Stromal cell of bone marrow (primary cell): Measurements from ENCODE around the gene CIITA.
"Not testable (repeated sequence)": the region's sequence is repeated elsewhere in the genome, so short reads cannot be mapped to it uniquely, and the experiment has no call there.

Experiments used
- DNase-seq: peaks from one replicate; pipeline ENCODE4 v3.0.0-alpha.2; 2012; ENCODE audit warnings: low read depth

Gene CIITA

GRCh38 chr16:10918294-10919002 lies 41.4 kb downstream of the CIITA start:
- DNase-seq = peak; percentile 96

DNA sequence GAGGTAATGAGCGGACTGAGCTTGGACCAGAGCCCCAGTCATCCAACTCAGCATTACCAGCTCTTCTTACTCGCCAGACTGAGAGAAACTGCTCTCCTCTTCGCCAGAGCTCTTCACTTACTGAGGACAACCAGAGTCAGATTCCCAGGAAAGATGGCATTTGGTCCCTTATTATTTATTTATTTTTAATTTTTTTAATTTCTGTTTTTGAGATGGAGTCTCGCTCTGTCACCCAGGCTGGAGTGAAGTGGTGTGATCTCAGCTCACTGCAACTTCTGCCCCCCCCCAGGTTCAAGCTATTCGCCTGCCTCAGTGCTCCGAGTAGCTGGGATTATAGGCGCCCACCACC lies 42.0 kb downstream of the CIITA start:
- no peak for DNase-seq

- DNase-seq = no peak
Measured at GRCh38 chr16:10920726-10921427, 43.9 kb downstream of the CIITA start.

DNA sequence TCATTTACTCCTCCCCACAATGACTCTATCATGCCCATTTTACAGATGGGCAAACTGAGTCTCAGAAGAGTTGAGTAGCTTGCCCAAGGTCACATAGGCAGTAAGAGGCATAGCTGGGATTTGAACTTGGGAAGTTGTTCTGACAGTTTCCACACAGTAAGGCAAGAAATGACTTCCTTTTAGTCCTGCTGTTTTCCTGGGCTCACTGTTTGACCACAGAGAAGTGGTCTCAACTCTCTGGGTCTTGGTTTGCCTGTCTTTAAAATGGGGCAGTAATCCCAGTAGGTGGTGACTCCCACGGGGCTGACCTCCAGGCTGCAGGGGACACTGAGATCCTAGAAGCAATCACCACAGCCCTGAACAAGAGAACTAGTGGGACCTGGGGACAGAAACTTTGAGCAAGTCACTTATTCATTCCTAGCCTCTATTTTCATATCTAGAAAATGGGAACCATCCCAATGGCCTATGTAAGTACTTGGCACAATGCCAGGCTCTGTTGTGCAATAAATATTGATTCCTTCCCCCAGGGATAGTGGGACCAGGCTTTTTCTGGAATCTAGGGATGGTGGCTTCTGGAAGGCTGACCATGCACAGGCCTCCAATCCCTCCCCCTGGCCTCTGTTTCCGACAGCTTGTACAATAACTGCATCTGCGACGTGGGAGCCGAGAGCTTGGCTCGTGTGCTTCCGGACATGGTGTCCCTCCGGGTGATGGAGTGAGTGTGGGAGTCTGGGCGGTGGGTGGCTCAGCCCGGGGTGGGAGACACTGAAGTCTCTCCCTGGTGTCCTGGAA lies 44.7 kb downstream of the CIITA start:
- no peak for DNase-seq

DNA sequence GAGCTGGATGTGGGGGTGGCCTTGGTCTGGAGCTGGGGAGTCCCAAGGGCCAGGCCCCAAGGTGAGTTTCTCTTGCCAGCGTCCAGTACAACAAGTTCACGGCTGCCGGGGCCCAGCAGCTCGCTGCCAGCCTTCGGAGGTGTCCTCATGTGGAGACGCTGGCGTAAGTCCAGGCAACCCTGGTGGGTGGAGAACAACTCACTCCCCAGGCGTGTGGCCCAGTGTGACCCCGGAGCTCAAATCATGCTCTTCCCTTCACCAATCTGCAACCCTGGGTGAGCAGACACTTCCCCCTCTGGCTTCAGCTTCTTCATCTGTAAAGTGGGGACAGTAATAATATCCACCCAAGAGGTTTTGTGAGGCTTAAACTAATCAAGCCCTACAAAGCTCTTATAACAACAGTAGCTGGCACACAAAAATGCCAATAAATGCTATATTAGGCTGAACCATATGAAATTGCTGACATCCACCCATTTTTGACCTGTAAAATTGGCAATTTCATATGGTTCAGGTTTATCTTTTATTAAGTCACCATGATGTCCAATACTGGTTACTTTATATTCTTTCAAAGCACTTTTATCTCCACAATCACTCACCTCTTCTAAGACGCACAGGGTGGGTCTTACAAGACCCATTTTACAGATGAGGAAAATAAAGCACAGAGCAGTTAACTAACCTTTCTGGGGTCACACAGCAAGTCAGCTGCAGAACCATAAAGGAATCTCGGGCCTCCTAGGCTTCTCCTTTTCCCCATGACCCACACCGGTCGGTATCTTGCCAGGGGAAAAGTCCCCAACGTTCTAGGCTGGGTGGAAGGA lies 45.5 kb downstream of the CIITA start:
- no peak for DNase-seq

- no peak for DNase-seq
Measured at GRCh38 chr16:10923146-10923649, 46.2 kb downstream of the CIITA start.

- no peak for DNase-seq
Measured at GRCh38 chr16:10923650-10924214, 46.7 kb downstream of the CIITA start.

GRCh38 chr16:10925285-10925684 lies 48.3 kb downstream of the CIITA start:
- not testable (repeated sequence) for DNase-seq

- no peak for DNase-seq
Measured at GRCh38 chr16:10926094-10926493, 49.1 kb downstream of the CIITA start.

GRCh38 chr16:10926867-10927266 lies 49.9 kb downstream of the CIITA start:
- DNase-seq = no peak

DNA sequence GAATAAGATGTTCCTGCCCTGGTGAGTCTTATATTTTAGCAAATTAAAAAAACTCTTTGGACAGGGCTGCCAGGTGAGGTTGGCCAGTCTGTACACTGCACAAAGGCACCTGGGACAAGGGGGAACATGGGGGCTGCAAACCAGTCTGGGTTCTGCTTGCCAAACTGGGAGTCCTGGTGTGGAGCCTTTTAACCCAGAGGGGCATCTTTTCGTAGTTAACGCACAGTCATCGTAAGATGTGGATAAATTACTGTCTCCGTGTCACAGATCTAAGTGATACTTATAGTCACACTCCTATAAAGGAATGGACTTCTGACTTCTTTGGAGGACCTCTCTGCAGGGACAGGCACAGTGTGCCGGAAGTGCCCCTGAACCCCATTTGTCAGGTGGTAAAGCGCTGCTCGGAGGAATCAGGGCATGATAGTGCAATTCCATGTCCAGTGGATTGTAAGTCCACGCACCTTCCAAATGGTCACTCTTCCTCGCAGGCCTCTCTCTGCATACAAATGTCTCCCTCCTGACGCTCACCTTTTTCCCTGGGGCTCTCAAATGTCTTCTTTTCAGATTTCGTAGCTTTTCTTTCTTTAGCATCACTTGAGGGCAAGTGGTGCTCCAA lies 50.6 kb downstream of the CIITA start:
- no peak for DNase-seq

DNA sequence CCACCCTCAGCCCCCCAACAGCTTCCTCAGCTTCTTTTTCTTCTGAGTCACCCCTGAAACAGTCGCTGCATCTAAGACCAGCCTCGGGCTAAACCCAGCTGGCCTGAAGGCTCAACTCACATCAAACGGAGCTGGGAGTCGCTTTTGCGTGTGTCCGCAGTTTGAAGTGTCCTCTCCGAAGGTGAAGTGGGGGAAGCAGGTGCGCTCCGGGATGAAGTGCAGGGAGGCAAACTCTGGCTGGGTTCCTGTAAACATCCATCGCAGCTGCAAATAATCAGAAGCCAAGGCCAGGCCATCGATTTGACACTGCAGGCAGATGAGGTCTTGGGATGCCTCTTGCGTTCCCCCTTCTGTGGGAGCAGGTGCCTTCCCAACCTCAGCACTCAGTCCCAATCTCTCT lies 52.1 kb downstream of the CIITA start:
- DNase-seq = not testable (repeated sequence)

DNA sequence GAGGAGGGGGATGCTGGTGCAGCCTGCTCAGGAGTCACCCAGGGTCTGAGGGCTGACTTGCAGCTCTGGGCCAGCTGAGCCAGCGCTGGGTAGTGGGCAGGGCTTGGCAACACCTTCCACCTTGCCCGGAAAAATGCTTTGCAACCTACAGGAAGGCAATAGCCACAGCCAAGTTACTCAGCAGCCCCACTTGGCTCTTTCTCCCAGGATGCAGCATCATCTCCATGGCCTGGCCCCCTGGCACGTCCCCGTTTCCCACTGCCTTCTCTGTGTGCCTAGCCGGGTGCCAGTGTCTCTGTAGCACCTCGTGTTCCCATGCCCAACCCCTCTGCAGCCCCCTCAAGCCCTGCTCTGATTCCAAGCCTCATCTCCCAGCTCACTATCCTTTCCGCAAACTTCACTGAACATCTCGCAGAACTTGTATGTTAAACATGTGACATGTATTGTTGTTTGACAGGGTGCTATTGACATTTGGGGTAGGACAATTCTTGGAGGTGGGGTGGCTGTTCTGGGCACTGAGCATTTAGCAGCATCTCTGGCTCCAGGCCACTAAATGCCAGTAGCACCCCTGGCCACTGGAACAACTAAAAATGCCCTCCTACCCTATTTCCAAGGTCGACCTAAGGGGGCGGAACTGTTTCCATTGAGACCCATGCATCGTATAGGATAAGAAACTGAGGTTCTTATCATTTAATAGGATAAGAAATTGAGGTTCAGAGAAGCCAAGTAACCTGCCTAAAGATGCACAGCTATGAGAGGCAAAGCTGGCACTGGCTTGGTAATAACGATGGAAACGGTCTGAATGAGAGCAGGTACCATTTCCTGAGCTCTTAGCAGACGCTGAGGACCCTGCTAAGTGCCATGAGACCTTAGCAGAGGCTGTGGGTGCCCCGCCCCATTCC lies 53.1 kb downstream of the CIITA start:
- no peak for DNase-seq

- no peak for DNase-seq
Measured at GRCh38 chr16:10930755-10931093, 53.7 kb downstream of the CIITA start.

DNA sequence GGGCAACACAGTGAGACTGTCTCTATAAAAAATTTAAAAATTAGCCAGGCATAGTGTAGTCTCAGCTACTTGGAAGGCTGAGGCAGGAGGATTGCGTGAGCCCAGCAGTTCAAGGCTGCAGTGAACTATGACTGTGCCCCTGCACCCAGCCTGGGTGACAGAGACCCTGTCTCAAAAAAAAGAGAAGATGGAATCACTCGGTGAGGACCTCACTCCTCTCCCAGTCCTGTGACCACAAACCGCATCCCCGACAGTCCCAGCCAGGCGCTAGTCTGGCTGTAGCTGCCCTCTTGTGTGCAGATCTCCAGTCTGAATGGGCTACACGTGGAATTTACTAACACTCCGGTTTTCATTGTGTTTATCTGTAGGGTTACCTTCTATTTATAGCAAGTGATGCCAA lies 54.1 kb downstream of the CIITA start:
- DNase-seq = no peak

- no peak for DNase-seq
Measured at GRCh38 chr16:10931977-10932632, 55.1 kb downstream of the CIITA start.

DNA sequence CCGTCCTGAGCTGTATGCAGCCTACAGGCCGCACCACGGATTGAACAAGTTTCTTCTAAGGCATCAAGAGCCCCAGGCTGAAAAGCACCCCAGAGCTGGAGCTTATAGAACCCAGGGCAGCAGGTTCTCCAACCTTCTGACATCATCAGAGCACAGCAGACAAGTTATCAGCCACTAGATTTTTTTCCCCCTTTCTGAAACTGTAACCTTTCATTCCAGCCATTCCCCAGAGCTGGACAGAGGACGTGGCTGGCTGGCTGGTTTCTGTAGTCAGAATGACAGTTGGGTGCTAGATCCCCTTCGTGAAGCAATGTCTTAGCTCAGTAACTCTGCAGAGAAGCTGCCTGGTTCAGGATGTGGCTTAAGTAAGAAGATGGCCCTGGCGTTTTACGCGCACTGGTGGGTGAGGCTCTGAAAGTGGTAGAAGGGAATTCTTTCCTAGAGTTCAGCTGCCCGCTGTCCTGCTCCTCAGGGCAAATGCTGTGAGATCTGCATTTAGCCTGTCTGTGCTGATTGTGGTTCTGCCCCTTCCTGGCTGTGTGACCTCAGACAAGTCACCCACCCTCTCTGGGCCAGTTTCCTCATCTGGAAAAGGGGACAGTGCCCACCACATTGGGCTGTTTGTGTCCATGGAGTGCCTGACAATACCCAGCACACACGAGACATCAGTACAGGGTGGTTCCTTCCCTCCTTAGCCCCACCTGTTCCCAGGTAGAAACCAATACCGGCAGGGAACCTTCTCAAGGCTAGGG lies 56.1 kb downstream of the CIITA start:
- no peak for DNase-seq

DNA sequence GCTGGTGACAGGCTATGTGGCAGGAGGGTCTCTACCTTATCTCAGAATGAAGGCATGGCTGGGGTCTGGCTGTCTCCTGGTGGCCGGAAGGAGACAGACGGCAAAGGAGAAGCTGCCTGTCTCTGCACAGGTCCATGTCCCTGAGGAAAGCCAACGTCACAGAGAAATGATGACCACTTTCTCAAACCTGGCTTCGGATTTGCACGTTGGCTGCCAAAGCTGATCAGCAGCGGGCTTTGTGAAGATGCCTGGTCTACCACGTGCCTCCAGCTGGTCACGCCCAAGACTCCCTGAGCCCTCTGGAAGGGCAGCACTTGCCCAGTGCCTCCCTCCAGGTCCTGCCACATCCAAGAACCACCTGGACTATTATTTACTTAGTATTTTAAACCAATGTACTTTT lies 56.9 kb downstream of the CIITA start:
- no peak for DNase-seq
